H1 (cell line): Measurements from ENCODE around the gene FCRL2. TPM values are rescaled to one million over a fixed set of nuclear protein-coding genes. Genes with fewer than 3 reads are reported as not detected.

Experiments
- CBX5 ChIP-seq: fragments of 300-800, 300-1000 bp; sonication (generic); IDR thresholded peaks from 2 replicates; pipeline ENCODE4 v1.7.1; 2016; ENCODE audit warnings: antibody characterized with exemption, low read length, low read depth
- GTF2F1 ChIP-seq: IDR thresholded peaks from 2 replicates; pipeline ENCODE4 v1.6.1; 2012; ENCODE audit warnings: low read depth, low read length, improper control_type of control experiment, borderline replicate concordance
- HDAC2 ChIP-seq, 2 experiments: fragments of 300-600 bp in 1 of 2; sonication (generic) in 1 of 2; IDR thresholded peaks; 2 replicates each; pipeline ENCODE4 v1.6.1; 2011 to 2012; ENCODE audit warnings: low read depth in 2 of 2, low read length in 2 of 2, mild to moderate bottlenecking in 2 of 2, moderate library complexity in 2 of 2, borderline replicate concordance in 1 of 2, inconsistent platforms in 1 of 2
- USF2 ChIP-seq: IDR thresholded peaks from 2 replicates; pipeline ENCODE4 v1.6.1; 2011; ENCODE audit warnings: low read length, improper control_type of control experiment
- polyA plus RNA-seq, 7 experiments: library from polyadenylated mRNA; depleted of rRNA in 3 of 7; stranded (reverse) in 5 of 7; unstranded in 2 of 7; fragments of >200 nt in 5 of 7; fragments of 200-250 nt in 2 of 7; gene quantifications; 1 replicate in 5 of 7; 2 replicates in 1 of 7; 4 replicates in 1 of 7; pipeline versions ENCODE4 v1.2.1 to v1.2.3, GENCODE V29; 2011 to 2013; ENCODE audit warnings: missing spikeins in 2 of 7, mixed read lengths in 2 of 7
- total RNA-seq: library from RNA; stranded (reverse); fragmentation: NEBNext Ultra II Directional; extraction: Animal tissue kit (Norgen Biotek cat#: 25700); gene quantifications from 2 replicates; pipeline ENCODE4 v1.2.1, GENCODE V29; 2021

Gene FCRL2
- total and polyA plus RNA-seq, 2 of the 8 experiments (the other 6 are each of a cell fraction or from before 2014, with no cell fraction given): not detected

- no peak for TF ChIP-seq HDAC2 (IDR thresholded peaks at IDR 0.05; ENCODE audit: borderline replicate concordance in 1 of 2, low read depth in 2 of 2, low read length in 2 of 2)
- no peak for TF ChIP-seq CBX5
- no peak for TF ChIP-seq USF2
- TF ChIP-seq GTF2F1: no peak
Observed at GRCh38 chr1:157721985-157722384, 54.9 kb downstream of the FCRL2 start (continued).
